IPS-18c (cell line): ENCODE results near the gene TRIM67.
"Not testable (repeated sequence)": the region's sequence is repeated elsewhere in the genome, so short reads cannot be mapped to it uniquely, and the experiment has no call there.

Experiments used
- H3K4me3 ChIP-seq: 2 replicates; pipeline ENCODE4 v1.7.0; 2013; ENCODE audit warnings: low read depth, mild to moderate bottlenecking, low read length, moderate library complexity; ENCODE audit not compliant: insufficient read depth
- H3K9me3 ChIP-seq: one replicate; pipeline ENCODE4 v1.6.1; 2013; ENCODE audit warnings: mild to moderate bottlenecking, low read length, moderate library complexity; ENCODE audit not compliant: control insufficient read depth, insufficient read depth

The TRIM67 gene

DNA sequence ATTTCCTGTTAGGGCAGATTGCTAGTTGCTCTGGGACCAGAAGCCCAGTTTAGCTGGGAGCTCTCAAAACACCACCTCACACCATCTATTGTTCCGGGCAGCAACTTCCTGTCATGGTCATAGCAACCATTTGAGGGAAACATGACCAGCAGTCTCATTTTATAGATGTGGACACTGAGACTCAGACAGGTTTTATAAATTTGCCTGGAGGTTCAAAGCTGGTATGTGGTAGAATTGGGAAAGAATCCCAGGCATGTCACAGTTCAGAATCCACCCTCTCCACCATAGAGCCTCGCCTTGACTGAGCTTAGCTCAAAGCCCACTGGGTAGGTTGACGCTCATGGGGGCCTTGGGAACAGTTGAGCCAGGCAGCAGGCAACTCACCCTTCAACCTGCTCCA, 14.0 kb upstream of the TRIM67 start:
- no peak overlapping the region for H3K4me3 ChIP-seq
- H3K9me3 ChIP-seq, result peaks cover 6% of the 10 kb centered on the region

DNA sequence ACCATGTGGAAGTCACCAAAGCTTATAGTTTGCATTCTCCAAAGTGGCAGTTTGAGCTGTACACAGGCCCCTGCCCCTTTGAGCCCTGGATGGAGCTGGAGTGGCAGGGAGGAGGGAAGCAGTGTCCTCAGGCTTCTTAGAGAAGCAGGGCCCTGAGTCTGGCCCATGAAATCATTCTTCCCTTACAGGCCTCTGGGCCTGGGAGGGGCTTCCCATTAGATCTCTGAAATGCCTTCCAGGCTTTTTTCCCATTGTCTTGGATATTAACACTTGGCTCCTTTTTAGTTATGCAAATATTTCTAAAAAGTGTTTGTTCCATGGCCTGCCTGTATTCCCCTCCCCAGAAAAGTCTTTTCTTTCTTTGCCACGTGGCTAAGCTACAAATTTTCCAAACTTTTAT, 10.0 kb upstream of the TRIM67 start:
- Histone ChIP-seq H3K4me3 (no peak overlapping the region), H3K9me3 (peaks cover 6% of the 10 kb centered on the region)

DNA sequence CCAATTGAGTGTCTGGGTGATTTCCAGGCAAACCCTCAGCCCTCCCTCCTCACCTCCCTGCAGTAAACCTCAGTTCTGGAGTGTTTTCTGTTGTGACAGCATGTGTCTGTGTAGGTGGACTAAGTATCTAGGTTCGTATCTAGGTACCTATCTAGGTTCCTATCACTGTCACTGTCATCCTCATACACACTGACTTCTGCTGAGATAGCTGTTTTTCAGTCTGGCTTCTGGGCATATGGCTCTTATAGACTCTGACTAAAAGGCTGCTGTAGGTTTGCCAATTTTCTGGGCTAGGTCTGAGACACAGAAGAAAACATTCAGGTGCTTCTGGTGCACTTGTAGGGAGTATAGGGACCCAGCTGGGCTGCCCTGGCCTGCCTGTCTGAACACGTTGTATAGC, 8.1 kb upstream of the TRIM67 start:
- H3K9me3 ChIP-seq, result peaks cover 6% of the 10 kb centered on the region
- H3K4me3 ChIP-seq, result no peak overlapping the region

DNA sequence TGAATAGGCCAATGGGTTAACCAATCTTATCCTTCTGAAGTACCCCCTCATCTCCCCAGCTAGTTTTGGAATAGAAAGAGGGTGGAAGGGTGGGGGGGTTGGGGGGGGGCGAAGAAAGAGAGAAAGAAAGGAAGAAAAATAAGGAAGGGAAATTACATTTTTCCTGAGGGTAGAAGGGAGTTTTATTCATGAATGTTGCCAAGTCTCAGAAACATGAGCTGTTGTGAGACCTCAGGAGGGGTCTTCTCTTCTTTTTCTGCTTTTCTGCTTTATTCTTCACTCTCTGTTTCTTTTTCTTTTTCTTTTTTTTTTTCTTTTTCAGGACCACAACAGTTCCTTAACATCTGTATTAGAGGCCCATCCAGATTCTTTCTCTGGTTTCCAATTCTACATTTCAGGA, 6.0 kb upstream of the TRIM67 start:
- Histone ChIP-seq H3K9me3 (peaks cover 6% of the 10 kb centered on the region), H3K4me3 (no peak overlapping the region)

DNA sequence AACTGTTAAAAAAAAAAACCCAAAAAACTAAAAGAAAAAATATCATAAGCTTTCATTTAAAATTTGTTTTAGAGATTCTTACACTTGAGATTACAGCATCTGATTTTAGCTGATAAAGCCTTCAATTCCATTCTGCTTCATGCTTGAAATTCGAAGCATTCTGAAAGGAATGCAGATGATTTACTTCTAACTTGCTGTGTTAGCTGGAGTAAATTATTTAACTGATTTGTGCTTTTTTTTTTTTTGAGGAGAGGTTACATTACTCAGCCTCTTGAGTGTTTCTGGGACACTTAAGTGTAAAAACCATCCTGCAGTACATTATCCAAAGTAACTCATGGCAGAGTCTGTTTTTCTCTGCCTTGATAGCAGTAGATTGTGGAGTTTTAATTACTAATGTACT, 4.5 kb upstream of the TRIM67 start:
- no peak overlapping the region for H3K4me3 ChIP-seq
- no peaks in the 10 kb centered on the region for H3K9me3 ChIP-seq

- not testable (repeated sequence) for H3K4me3 ChIP-seq, H3K9me3 ChIP-seq
These were observed 3.7 kb upstream of the TRIM67 start for GRCh38 chr1:231158141-231158540.

GRCh38 chr1:231159202-231159962, 2.5 kb upstream of the TRIM67 start:
- H3K9me3 ChIP-seq, result peaks cover 6% of the 10 kb centered on the region
- no peak overlapping the region for H3K4me3 ChIP-seq

- peaks cover 6% of the 10 kb centered on the region for H3K9me3 ChIP-seq
These were observed 1.7 kb upstream of the TRIM67 start for GRCh38 chr1:231159963-231160761.

DNA sequence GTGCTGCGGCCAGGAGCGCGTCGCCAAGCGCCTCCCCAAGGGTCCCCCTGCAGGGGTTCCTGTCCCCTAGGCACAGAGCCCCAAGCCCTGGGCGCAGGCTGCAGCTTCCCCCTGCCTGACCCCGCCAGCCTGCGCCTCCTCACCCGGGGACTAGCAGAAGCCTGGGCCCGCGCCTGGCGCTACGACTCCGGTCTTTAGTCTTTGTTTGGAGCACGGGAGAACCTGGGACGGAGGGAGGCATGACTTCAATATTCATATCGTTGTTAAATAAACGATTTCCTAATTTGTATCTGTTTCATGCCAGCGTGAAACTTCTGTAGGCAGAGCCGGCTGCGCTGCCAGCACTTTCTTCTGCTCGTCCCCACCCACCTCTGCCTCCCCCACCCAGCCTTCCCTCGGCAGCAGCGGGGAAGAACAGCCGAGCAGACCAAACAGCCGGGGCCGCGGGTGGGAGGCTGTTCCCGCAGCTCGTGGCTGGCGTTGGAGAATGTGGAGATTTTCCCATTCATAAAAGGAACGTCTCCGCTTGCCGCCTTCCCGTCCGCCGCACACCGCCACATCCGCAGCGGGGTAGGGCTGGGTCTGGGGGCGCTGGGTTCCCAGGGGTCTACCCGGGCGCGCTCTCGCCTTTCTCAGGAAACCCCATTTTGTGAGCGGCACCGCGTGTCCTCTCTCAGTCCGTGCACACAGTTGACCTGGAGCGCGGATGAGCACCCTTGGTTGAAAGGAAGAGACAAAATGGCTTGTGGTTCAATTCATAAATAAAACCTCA, 777 bp upstream of the TRIM67 start:
- Histone ChIP-seq H3K9me3 (peaks cover 6% of the 10 kb centered on the region), H3K4me3 (peak overlapping the region; percentile 53)

More at GRCh38 chr1:231159963-231160761, 1.7 kb upstream of the TRIM67 start:
- no peak overlapping the region; the same call in 1 of the 2 replicates for H3K4me3 ChIP-seq

- peaks cover 6% of the 10 kb centered on the region for H3K9me3 ChIP-seq
- peak overlapping the region; percentile 38; the same call in 1 of the 2 replicates for H3K4me3 ChIP-seq
These were observed 575 bp downstream of the TRIM67 start for GRCh38 chr1:231162297-231162969.

- peaks cover 6% of the 10 kb centered on the region for H3K9me3 ChIP-seq
- peak overlapping the region; percentile 38; the same call in 1 of the 2 replicates for H3K4me3 ChIP-seq
These were observed 1.3 kb downstream of the TRIM67 start for GRCh38 chr1:231162970-231163829.

- Histone ChIP-seq H3K9me3 (peaks cover 6% of the 10 kb centered on the region), H3K4me3 (no peak overlapping the region)
These were observed 2.1 kb downstream of the TRIM67 start for GRCh38 chr1:231163830-231164427.

GRCh38 chr1:231165371-231165770, 3.5 kb downstream of the TRIM67 start:
- Histone ChIP-seq H3K4me3 (no peak overlapping the region), H3K9me3 (peaks cover 6% of the 10 kb centered on the region)

GRCh38 chr1:231166398-231166797, 4.5 kb downstream of the TRIM67 start:
- H3K4me3 ChIP-seq, result no peak overlapping the region
- peaks cover 6% of the 10 kb centered on the region for H3K9me3 ChIP-seq

GRCh38 chr1:231170875-231171274, 9.0 kb downstream of the TRIM67 start:
- Histone ChIP-seq H3K4me3 (no peak overlapping the region), H3K9me3 (no peaks in the 10 kb centered on the region)

- Histone ChIP-seq H3K4me3 (no peak overlapping the region), H3K9me3 (no peaks in the 10 kb centered on the region)
These were observed 9.9 kb downstream of the TRIM67 start for GRCh38 chr1:231171623-231172197.
